Measurements from ENCODE around the gene FHAD1.

DNA sequence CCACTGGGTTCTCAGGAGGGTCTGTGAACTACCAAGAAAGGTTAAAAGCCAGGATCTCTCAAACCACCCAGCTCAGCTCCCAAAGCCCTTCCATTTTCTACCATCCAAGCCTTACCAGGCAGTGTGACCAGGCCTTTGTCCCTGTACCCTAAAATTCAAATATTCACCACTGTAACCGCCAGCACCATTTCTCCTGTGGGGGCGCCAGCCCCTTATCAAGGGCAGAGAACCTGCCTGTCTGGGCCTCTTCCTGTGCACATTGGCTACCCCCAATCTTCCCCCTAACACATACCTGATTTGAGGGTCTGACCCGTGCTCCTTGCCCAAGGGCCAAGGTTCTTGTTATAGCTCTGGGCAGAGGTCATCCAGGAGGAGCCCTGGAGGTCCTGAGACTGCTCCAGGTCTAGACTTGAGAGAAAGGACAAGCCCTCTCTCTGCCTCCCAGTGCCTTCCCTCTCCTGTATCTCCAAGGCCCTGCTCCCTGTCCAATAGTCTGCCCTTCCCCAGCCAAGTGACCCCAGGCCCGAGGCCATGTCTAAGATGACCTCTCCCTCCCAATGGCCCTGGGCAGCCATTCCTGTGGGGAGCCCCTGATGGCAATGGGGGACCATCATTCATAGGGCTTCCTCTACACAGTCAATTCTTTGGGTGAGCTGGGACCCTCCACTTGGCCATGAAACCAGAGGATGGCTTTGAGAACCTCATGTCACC lies 78.5 kb downstream of the FHAD1 start:
- TF ChIP-seq GLIS3 (CRISPR knock-in tag; IDR thresholded peaks at IDR 0.05): no peak
- TF ChIP-seq ZC3H10 (CRISPR knock-in tag; IDR thresholded peaks at IDR 0.05): no peak
- no peak for TF ChIP-seq TOX (CRISPR knock-in tag; IDR thresholded peaks at IDR 0.05; ENCODE audit: borderline replicate concordance)
- no peak for TF ChIP-seq ZFP30 (CRISPR knock-in tag; IDR thresholded peaks at IDR 0.05)
- TF ChIP-seq PPARA (CRISPR knock-in tag; IDR thresholded peaks at IDR 0.05; ENCODE audit: borderline replicate concordance): no peak
- TF ChIP-seq SNAI2 (CRISPR knock-in tag; IDR thresholded peaks at IDR 0.05): no peak
- no peak for TF ChIP-seq ISL1 (CRISPR knock-in tag; IDR thresholded peaks at IDR 0.05)
- TF ChIP-seq RARB (CRISPR knock-in tag; IDR thresholded peaks at IDR 0.05): no peak
- TF ChIP-seq, protein P1, sequence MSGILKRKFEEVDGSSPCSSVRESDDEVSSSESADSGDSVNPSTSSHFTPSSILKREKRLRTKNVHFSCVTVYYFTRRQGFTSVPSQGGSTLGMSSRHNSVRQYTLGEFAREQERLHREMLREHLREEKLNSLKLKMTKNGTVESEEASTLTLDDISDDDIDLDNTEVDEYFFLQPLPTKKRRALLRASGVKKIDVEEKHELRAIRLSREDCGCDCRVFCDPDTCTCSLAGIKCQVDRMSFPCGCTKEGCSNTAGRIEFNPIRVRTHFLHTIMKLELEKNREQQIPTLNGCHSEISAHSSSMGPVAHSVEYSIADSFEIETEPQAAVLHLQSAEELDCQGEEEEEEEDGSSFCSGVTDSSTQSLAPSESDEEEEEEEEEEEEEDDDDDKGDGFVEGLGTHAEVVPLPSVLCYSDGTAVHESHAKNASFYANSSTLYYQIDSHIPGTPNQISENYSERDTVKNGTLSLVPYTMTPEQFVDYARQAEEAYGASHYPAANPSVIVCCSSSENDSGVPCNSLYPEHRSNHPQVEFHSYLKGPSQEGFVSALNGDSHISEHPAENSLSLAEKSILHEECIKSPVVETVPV (CRISPR knock-in tag; IDR thresholded peaks at IDR 0.05): no peak
- TF ChIP-seq, protein P2, sequence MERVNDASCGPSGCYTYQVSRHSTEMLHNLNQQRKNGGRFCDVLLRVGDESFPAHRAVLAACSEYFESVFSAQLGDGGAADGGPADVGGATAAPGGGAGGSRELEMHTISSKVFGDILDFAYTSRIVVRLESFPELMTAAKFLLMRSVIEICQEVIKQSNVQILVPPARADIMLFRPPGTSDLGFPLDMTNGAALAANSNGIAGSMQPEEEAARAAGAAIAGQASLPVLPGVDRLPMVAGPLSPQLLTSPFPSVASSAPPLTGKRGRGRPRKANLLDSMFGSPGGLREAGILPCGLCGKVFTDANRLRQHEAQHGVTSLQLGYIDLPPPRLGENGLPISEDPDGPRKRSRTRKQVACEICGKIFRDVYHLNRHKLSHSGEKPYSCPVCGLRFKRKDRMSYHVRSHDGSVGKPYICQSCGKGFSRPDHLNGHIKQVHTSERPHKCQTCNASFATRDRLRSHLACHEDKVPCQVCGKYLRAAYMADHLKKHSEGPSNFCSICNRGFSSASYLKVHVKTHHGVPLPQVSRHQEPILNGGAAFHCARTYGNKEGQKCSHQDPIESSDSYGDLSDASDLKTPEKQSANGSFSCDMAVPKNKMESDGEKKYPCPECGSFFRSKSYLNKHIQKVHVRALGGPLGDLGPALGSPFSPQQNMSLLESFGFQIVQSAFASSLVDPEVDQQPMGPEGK (CRISPR knock-in tag; IDR thresholded peaks at IDR 0.05; ENCODE audit: borderline replicate concordance): no peak
- TF ChIP-seq, protein P3, sequence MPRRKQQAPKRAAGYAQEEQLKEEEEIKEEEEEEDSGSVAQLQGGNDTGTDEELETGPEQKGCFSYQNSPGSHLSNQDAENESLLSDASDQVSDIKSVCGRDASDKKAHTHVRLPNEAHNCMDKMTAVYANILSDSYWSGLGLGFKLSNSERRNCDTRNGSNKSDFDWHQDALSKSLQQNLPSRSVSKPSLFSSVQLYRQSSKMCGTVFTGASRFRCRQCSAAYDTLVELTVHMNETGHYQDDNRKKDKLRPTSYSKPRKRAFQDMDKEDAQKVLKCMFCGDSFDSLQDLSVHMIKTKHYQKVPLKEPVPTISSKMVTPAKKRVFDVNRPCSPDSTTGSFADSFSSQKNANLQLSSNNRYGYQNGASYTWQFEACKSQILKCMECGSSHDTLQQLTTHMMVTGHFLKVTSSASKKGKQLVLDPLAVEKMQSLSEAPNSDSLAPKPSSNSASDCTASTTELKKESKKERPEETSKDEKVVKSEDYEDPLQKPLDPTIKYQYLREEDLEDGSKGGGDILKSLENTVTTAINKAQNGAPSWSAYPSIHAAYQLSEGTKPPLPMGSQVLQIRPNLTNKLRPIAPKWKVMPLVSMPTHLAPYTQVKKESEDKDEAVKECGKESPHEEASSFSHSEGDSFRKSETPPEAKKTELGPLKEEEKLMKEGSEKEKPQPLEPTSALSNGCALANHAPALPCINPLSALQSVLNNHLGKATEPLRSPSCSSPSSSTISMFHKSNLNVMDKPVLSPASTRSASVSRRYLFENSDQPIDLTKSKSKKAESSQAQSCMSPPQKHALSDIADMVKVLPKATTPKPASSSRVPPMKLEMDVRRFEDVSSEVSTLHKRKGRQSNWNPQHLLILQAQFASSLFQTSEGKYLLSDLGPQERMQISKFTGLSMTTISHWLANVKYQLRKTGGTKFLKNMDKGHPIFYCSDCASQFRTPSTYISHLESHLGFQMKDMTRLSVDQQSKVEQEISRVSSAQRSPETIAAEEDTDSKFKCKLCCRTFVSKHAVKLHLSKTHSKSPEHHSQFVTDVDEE (CRISPR knock-in tag; IDR thresholded peaks at IDR 0.05): no peak

All from SK-N-SH treated with all-trans-retinoic acid at 6 μM for 48 hours (cell line).